Body of pancreas (tissue), 4 donors: Measurements from ENCODE around the gene CD1B. TPM values are rescaled to one million over a fixed set of nuclear protein-coding genes. Genes with fewer than 3 reads are reported as not detected.
"Not testable (repeated sequence)": the region's sequence is repeated elsewhere in the genome, so short reads cannot be mapped to it uniquely, and the experiment has no call there.

Experiments
- ATAC-seq: fragments of 150-250 bp; one replicate; pipeline ENCODE4 v1.9.1; 2016
- DNase-seq, 4 donors: peaks; one replicate each; pipeline ENCODE4 v3.0.0-alpha.2; 2019
- H3K27ac ChIP-seq, 4 donors: fragments of 200-600 bp; sonication (generic); 1 replicate in 3 of 4; 2 replicates in 1 of 4; pipeline versions ENCODE4 v1.5.1 to v1.6.1; 2016 to 2019; ENCODE audit warnings: mild to moderate bottlenecking in 1 of 4, mixed read lengths in 1 of 4, moderate library complexity in 1 of 4
- H3K27me3 ChIP-seq, 2 donors: fragments of 200-600 bp; sonication (generic); one replicate each; pipeline ENCODE4 v1.6.0; 2016; ENCODE audit warnings: mild to moderate bottlenecking in 1 of 2
- H3K36me3 ChIP-seq, 2 donors: fragments of 200-600 bp; sonication (generic); replicated peaks in 1 of 2; 2 replicates each; pipeline ENCODE4 v1.5.1; 2016; ENCODE audit warnings: low read depth in 2 of 2; ENCODE audit not compliant: insufficient read depth in 1 of 2
- H3K4me1 ChIP-seq: fragments of 200-600 bp; sonication (generic); one replicate; pipeline ENCODE4 v1.6.0; 2016
- H3K4me3 ChIP-seq, 2 donors: fragments of 200-600 bp; sonication (generic); 1 replicate in 1 of 2; 2 replicates in 1 of 2; pipeline ENCODE4 v1.5.1; 2016 to 2019
- H3K9me3 ChIP-seq, 3 donors: fragments of 200-600 bp; sonication (generic); 1 replicate in 2 of 3; 2 replicates in 1 of 3; pipeline ENCODE4 v1.5.1; 2016
- POLR2A ChIP-seq, 3 donors: fragments of 450-650 bp; IDR thresholded peaks; one replicate each; pipeline ENCODE4 v1.6.1; 2016; ENCODE audit warnings: antibody characterized with exemption in 3 of 3, mild to moderate bottlenecking in 2 of 3
- WGBS, 2 donors: methylation state at CpG; one replicate each; pipeline ENCODE4 v1.1.5; 2017; 5-methylcytosine and 5-hydroxymethylcytosine counted together
- intact Hi-C: fragments of 100-400 bp; cut with DNase I; formaldehyde crosslinking; loops from one replicate; pipeline ENCODE4 v1.15.1; 2023
- total RNA-seq, 2 donors: library from RNA; depleted of rRNA; stranded (reverse); fragments of >200 nt; gene quantifications; one replicate each; pipeline ENCODE4 v1.1.0, GENCODE V29; 2016
- TF ChIP-seq, protein P1 (sequence below), 7 experiments: fragments of 450-650 bp in 4 of 7; fragments of 200-600 bp in 3 of 7; sonication (generic) in 3 of 7; IDR thresholded peaks; one replicate each; pipeline ENCODE4 v1.5.1; 2016 to 2019; ENCODE audit warnings: antibody characterized with exemption in 7 of 7

Gene CD1B
- total RNA-seq, result 1 to 10 TPM in 1 of 2 donors, not detected in 1; 1.0 TPM

GRCh38 chr1:158331481-158332150 is at the start of gene CD1B:
CD1B (minus strand) TSS chr1:158331531; CDS start chr1:158331423, 108 bp downstream.
- H3K27ac ChIP-seq, result no peak within 1 kb of the TSS
- 76 to 79% methylated on average over 2 of the region's 2 CpGs for WGBS, 2 donors
- ATAC-seq (no peak), DNase-seq (no peak)
- H3K9me3 ChIP-seq, result no peaks in the 10 kb centered on the region
- intact Hi-C loops, result no loop called here
- H3K27me3 ChIP-seq, result no peaks in the 10 kb centered on the region
- no peak within 1 kb of the TSS for H3K4me3 ChIP-seq
- no peaks in the 10 kb centered on the region for H3K36me3 ChIP-seq
- TF ChIP-seq, protein P1, sequence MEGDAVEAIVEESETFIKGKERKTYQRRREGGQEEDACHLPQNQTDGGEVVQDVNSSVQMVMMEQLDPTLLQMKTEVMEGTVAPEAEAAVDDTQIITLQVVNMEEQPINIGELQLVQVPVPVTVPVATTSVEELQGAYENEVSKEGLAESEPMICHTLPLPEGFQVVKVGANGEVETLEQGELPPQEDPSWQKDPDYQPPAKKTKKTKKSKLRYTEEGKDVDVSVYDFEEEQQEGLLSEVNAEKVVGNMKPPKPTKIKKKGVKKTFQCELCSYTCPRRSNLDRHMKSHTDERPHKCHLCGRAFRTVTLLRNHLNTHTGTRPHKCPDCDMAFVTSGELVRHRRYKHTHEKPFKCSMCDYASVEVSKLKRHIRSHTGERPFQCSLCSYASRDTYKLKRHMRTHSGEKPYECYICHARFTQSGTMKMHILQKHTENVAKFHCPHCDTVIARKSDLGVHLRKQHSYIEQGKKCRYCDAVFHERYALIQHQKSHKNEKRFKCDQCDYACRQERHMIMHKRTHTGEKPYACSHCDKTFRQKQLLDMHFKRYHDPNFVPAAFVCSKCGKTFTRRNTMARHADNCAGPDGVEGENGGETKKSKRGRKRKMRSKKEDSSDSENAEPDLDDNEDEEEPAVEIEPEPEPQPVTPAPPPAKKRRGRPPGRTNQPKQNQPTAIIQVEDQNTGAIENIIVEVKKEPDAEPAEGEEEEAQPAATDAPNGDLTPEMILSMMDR (IDR thresholded peaks at IDR 0.05), result no peak
- TF ChIP-seq POLR2A (IDR thresholded peaks at IDR 0.05), result no peak
- H3K4me1 ChIP-seq, result no peaks in the 10 kb centered on the region

- H3K4me3 ChIP-seq, result no peak overlapping the region
- DNase-seq (no peak), ATAC-seq (no peak)
- WGBS, 2 donors, result 66 to 72% methylated on average over 1 of the region's 1 CpG
- H3K27me3 ChIP-seq, result no peaks in the 10 kb centered on the region
- peaks cover 0 to 9% (median 0%) of the 10 kb centered on the region in 3 donors for H3K9me3 ChIP-seq
- H3K36me3 ChIP-seq, result no peaks in the 10 kb centered on the region
- intact Hi-C loops, result no loop called here
- H3K27ac ChIP-seq, result no peak overlapping the region
- H3K4me1 ChIP-seq, result no peaks in the 10 kb centered on the region
- TF ChIP-seq, protein P1 (IDR thresholded peaks at IDR 0.05), result no peak
- no peak for TF ChIP-seq POLR2A (IDR thresholded peaks at IDR 0.05)
Observed at GRCh38 chr1:158374860-158375259, 43.5 kb upstream of the CD1B start.

DNA sequence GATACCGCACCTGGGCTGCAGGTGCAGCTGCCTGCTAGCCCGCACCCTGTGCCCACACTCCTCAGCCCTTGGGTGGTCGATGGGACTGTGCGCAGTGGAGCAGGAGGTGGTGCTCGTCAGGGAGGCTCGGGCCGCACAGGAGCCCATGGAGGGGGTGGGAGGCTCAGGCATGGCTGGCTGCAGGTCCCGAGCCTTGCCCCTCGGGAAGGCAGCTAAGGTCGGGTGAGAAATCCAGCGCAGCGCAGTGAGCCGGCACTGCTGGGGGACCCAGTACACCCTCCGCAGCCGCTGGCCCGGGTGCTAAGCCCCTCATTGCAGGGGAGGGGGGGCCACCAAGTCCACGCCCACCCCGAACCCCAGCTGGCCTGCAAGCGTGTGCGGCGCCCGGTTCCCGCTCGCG is 42.8 kb upstream of the CD1B start:
- H3K9me3 ChIP-seq, intact Hi-C loops, H3K27me3 ChIP-seq, H3K27ac ChIP-seq, H3K36me3 ChIP-seq, DNase-seq, H3K4me1 ChIP-seq, ATAC-seq, H3K4me3 ChIP-seq: not testable (repeated sequence)
- 86 to 87% methylated on average over 3 to 19 of the region's 25 CpGs for WGBS, 2 donors

DNA sequence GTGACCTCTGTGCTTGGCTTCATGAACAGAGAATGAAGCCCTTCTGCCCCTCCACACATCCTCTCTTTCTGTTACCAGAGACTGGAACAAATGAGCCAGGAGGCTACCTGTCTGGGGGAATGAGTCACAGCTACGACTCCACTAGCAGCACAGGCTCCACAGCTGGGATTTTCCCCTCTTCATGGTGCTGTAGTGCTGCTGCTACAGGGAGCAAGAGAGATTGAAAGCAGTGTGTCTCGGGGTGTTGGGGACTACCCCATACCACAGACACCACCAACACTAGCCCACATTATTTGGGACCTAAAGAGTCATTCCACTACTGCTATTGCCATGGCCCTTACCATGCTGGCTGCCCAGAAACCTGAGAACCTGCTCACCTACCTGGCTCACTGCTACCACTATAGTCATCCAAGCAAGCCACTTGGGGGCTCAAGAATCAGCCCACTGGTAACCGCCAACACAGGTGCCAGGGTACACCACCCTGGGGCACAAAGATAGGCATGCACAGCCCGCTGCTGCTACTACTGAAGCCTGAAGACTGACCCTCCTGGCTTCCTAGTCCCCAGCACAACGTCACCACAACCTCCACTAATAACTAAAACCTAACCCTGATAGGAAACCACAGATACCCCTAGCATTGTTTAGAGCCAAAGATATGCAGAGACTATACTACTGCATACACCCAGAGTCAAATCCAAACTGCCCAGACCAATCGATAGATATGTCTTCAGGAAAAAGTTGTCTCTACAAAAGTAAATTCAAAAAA is 40.0 kb upstream of the CD1B start:
- Histone ChIP-seq H3K27ac (no peak overlapping the region), H3K4me3 (no peak overlapping the region), H3K27me3 (no peaks in the 10 kb centered on the region), H3K4me1 (no peaks in the 10 kb centered on the region), H3K9me3 (peaks cover 0 to 9% (median 0%) of the 10 kb centered on the region in 3 donors), H3K36me3 (no peaks in the 10 kb centered on the region)
- WGBS, 2 donors, result 41 to 43% methylated on average over 5 to 6 of the region's 6 CpGs
- ATAC-seq (no peak), DNase-seq (no peak)
- intact Hi-C loops, result no loop called here
- TF ChIP-seq, protein P1 (IDR thresholded peaks at IDR 0.05), result no peak
- TF ChIP-seq POLR2A (IDR thresholded peaks at IDR 0.05), result no peak

DNA sequence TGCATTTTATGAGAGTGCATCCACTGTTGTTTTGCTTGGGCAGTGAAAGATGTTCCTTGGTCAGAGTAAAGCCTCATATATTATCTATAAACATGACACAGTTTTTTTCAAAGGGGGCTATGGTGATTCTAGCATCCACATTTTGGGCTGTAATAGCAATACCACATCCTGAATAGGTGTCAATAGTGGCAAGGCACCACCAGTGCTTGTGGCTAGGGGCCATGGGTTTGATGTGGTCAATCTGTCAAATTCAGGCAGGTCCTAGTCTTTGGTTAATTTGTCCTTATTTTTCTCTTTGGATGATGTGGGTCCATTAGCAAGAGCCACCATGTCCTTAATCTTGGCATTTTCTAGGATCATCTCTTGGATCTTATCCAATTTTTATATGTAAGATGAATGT is 35.5 kb upstream of the CD1B start:
- Histone ChIP-seq H3K9me3 (peaks cover 0 to 9% (median 0%) of the 10 kb centered on the region in 3 donors), H3K4me3 (no peak overlapping the region), H3K36me3 (no peaks in the 10 kb centered on the region), H3K27me3 (no peaks in the 10 kb centered on the region), H3K27ac (no peak overlapping the region), H3K4me1 (no peaks in the 10 kb centered on the region)
- intact Hi-C loops, result no loop called here
- ATAC-seq (no peak), DNase-seq (no peak)
- TF ChIP-seq, protein P1 (IDR thresholded peaks at IDR 0.05), result no peak
- no peak for TF ChIP-seq POLR2A (IDR thresholded peaks at IDR 0.05)
